H1 (cell line): Measurements from ENCODE around the gene TNP1. TPM values are rescaled to one million over a fixed set of nuclear protein-coding genes. Genes with fewer than 3 reads are reported as not detected.

Experiments
- CTCF ChIA-PET: fragments of 300-600 bp; sonication (Branson Sonifier 250); formaldehyde crosslinking; loops from one replicate; lab custom pipeline; 2021; ENCODE audit not compliant: partially characterized antibody; lab: Charles Lee
- POLR2A ChIA-PET: fragments of 300-600 bp; sonication (Branson Sonifier 250); formaldehyde crosslinking; loops from one replicate; lab custom pipeline; 2021; ENCODE audit warnings: inconsistent platforms; ENCODE audit not compliant: partially characterized antibody; lab: Charles Lee
- DNase-seq, 2 experiments: peaks; one replicate each; pipeline versions ENCODE4 v3.0.0 to v3.0.0-alpha.2; 2010 to 2022; ENCODE audit warnings: low spot score in 2 of 2, low read depth in 1 of 2, mixed read lengths in 1 of 2
- FAIRE-seq: peaks from 2 replicates; lab custom pipeline; 2011; peaks lifted over from hg19 to GRCh38; lab: Jason Lieb, UNC
- H2AFZ ChIP-seq: 2 replicates; pipeline ENCODE4 v1.8.1; 2012; ENCODE audit warnings: low read length, inconsistent platforms
- H2AK5ac ChIP-seq: 2 replicates; pipeline ENCODE4 v1.6.1; 2013; ENCODE audit warnings: low read depth, low read length
- H2BK120ac ChIP-seq: replicated peaks from 2 replicates; pipeline ENCODE3; 2013; ENCODE audit warnings: low read depth, low read length, inconsistent platforms
- H2BK12ac ChIP-seq: 2 replicates; pipeline ENCODE4 v1.6.1; 2013; ENCODE audit warnings: low read depth, low read length
- H2BK15ac ChIP-seq: 2 replicates; pipeline ENCODE4 v1.6.1; 2013; ENCODE audit warnings: low read length
- H2BK20ac ChIP-seq: 2 replicates; pipeline ENCODE4 v1.6.1; 2013; ENCODE audit warnings: low read length
- H2BK5ac ChIP-seq: 2 replicates; pipeline ENCODE4 v1.6.1; 2013; ENCODE audit warnings: low read depth, low read length
- H3K14ac ChIP-seq: 2 replicates; pipeline ENCODE4 v1.6.1; 2013; ENCODE audit warnings: inconsistent platforms; ENCODE audit not compliant: insufficient read length
- H3K18ac ChIP-seq: 2 replicates; pipeline ENCODE4 v1.6.1; 2013; ENCODE audit warnings: low read length; ENCODE audit errors: extremely low read depth
- H3K23ac ChIP-seq: 2 replicates; pipeline ENCODE4 v1.6.1; 2013; ENCODE audit warnings: inconsistent platforms; ENCODE audit not compliant: insufficient read length
- H3K23me2 ChIP-seq: 2 replicates; pipeline ENCODE4 v1.6.1; 2013; ENCODE audit warnings: low read depth, low read length
- H3K27ac ChIP-seq: 2 replicates; pipeline ENCODE4 v1.6.1; 2011; ENCODE audit warnings: low read depth, low read length, inconsistent platforms
- H3K27me3 ChIP-seq, 4 experiments: replicated peaks in 1 of 4; 1 replicate in 1 of 4; 2 replicates in 3 of 4; pipeline versions ENCODE4 v1.6.1 to v1.8.1; 2011 to 2013; ENCODE audit warnings: low read length in 3 of 4, mild to moderate bottlenecking in 3 of 4, inconsistent platforms in 2 of 4, mixed read lengths in 2 of 4, moderate library complexity in 1 of 4; ENCODE audit not compliant: control insufficient read depth in 3 of 4, insufficient read depth in 3 of 4; ENCODE audit errors: extremely low read depth in 1 of 4
- H3K36me3 ChIP-seq, 4 experiments: 2 replicates each; pipeline versions ENCODE4 v1.6.1 to v1.8.1; 2011 to 2013; ENCODE audit warnings: mild to moderate bottlenecking in 4 of 4, low read length in 3 of 4, moderate library complexity in 2 of 4, control low read depth in 1 of 4, inconsistent platforms in 1 of 4; ENCODE audit not compliant: insufficient read depth in 4 of 4, control insufficient read depth in 2 of 4
- H3K4ac ChIP-seq: replicated peaks from 2 replicates; pipeline ENCODE3; 2013; ENCODE audit warnings: low read length, low read depth, mixed read lengths, inconsistent platforms; ENCODE audit not compliant: insufficient read length
- H3K4me1 ChIP-seq, 4 experiments: replicated peaks in 1 of 4; 1 replicate in 1 of 4; 2 replicates in 3 of 4; pipeline versions ENCODE4 v1.6.1 to v1.8.1; 2011 to 2013; ENCODE audit warnings: low read length in 3 of 4, inconsistent platforms in 2 of 4, mixed read lengths in 1 of 4; ENCODE audit not compliant: insufficient read depth in 4 of 4, control insufficient read depth in 3 of 4
- H3K4me2 ChIP-seq, 2 experiments: 2 replicates each; pipeline versions ENCODE4 v1.6.1 to v1.8.1; 2011 to 2013; ENCODE audit warnings: low read depth in 2 of 2, low read length in 2 of 2, control low read depth in 1 of 2, inconsistent platforms in 1 of 2, mild to moderate bottlenecking in 1 of 2; ENCODE audit not compliant: insufficient read depth in 1 of 2
- H3K4me3 ChIP-seq, 4 experiments: fragments of 200-600, 300-600 bp in 1 of 4; sonication (generic), shearing (Covaris generic), sonication (Bioruptor Twin) in 1 of 4; 2 replicates each; pipeline versions ENCODE4 v1.5.1 to v1.8.1; 2011 to 2016; ENCODE audit warnings: low read length in 4 of 4, low read depth in 3 of 4, control low read depth in 2 of 4, inconsistent platforms in 2 of 4, mild to moderate bottlenecking in 2 of 4, mixed read lengths in 1 of 4, moderate library complexity in 1 of 4; ENCODE audit not compliant: insufficient read depth in 2 of 4; ENCODE audit errors: extremely low read depth in 1 of 4
- H3K56ac ChIP-seq: replicated peaks from 2 replicates; pipeline ENCODE3; 2013; ENCODE audit warnings: low read depth, mild to moderate bottlenecking, mixed read lengths, low read length, inconsistent platforms; ENCODE audit not compliant: insufficient read length
- H3K79me1 ChIP-seq: 2 replicates; pipeline ENCODE4 v1.6.1; 2013; ENCODE audit warnings: low read depth, low read length, control low read depth
- H3K79me2 ChIP-seq, 2 experiments: 2 replicates each; pipeline versions ENCODE4 v1.6.1 to v1.8.1; 2012 to 2013; ENCODE audit warnings: low read length in 2 of 2, mild to moderate bottlenecking in 2 of 2, inconsistent platforms in 1 of 2; ENCODE audit not compliant: insufficient read depth in 2 of 2, control insufficient read depth in 1 of 2
- H3K9ac ChIP-seq, 4 experiments: replicated peaks in 1 of 4; 1 replicate in 1 of 4; 2 replicates in 3 of 4; pipeline versions ENCODE4 v1.6.1 to v1.8.1; 2011 to 2013; ENCODE audit warnings: low read depth in 3 of 4, low read length in 3 of 4, control low read depth in 2 of 4, mild to moderate bottlenecking in 2 of 4, moderate library complexity in 2 of 4, inconsistent platforms in 1 of 4; ENCODE audit errors: extremely low read depth in 1 of 4
- H3K9me3 ChIP-seq, 2 experiments: 2 replicates each; pipeline versions ENCODE4 v1.6.1 to v1.8.1; 2012 to 2013; ENCODE audit warnings: mild to moderate bottlenecking in 2 of 2, moderate library complexity in 2 of 2, control low read depth in 1 of 2, inconsistent platforms in 1 of 2, low read depth in 1 of 2, low read length in 1 of 2, mixed read lengths in 1 of 2; ENCODE audit not compliant: insufficient read depth in 2 of 2
- H4K20me1 ChIP-seq, 2 experiments: replicated peaks in 1 of 2; 2 replicates each; pipeline versions ENCODE3 to v1.8.1; 2011 to 2013; ENCODE audit warnings: inconsistent platforms in 2 of 2, low read length in 2 of 2, mild to moderate bottlenecking in 1 of 2; ENCODE audit not compliant: insufficient read depth in 2 of 2, control insufficient read depth in 1 of 2
- H4K5ac ChIP-seq: 2 replicates; pipeline ENCODE4 v1.6.1; 2013; ENCODE audit warnings: low read length, low read depth, mixed read lengths, inconsistent platforms; ENCODE audit not compliant: insufficient read length
- H4K8ac ChIP-seq: 2 replicates; pipeline ENCODE4 v1.8.0; 2013; ENCODE audit warnings: mild to moderate bottlenecking, moderate library complexity, low read length, inconsistent platforms; ENCODE audit not compliant: insufficient read depth; ENCODE audit errors: extremely low read depth
- H4K91ac ChIP-seq: replicated peaks from 2 replicates; pipeline ENCODE3; 2013; ENCODE audit warnings: low read length, mixed read lengths, inconsistent platforms; ENCODE audit not compliant: insufficient read length
- CHD2 ChIP-seq: IDR thresholded peaks from 2 replicates; pipeline ENCODE4 v1.6.1; 2012; ENCODE audit warnings: low read length, improper control_type of control experiment
- CTBP2 ChIP-seq: IDR thresholded peaks from 2 replicates; pipeline ENCODE4 v1.7.0; 2011; ENCODE audit warnings: borderline replicate concordance, mild to moderate bottlenecking, moderate library complexity, mixed read lengths, low read length; ENCODE audit not compliant: insufficient read depth, insufficient read length
- EGR1 ChIP-seq: IDR thresholded peaks from 2 replicates; pipeline ENCODE4 v1.6.1; 2011; ENCODE audit warnings: low read depth, low read length, borderline replicate concordance
- GABPA ChIP-seq: IDR thresholded peaks from 2 replicates; pipeline ENCODE4 v1.6.1; 2011; ENCODE audit warnings: mild to moderate bottlenecking, low read length, moderate library complexity, borderline replicate concordance; ENCODE audit not compliant: insufficient read depth
- KDM5A ChIP-seq: fragments of 200-600 bp; IDR thresholded peaks from 2 replicates; pipeline ENCODE4 v1.7.1; 2012; ENCODE audit warnings: mild to moderate bottlenecking, low read length, inconsistent platforms, mixed read lengths
- RFX5 ChIP-seq: IDR thresholded peaks from 2 replicates; pipeline ENCODE4 v1.6.1; 2011; ENCODE audit warnings: low read depth, low read length, improper control_type of control experiment, borderline replicate concordance
- RXRA ChIP-seq: IDR thresholded peaks from 2 replicates; pipeline ENCODE4 v1.6.1; 2011; ENCODE audit warnings: low read depth, mild to moderate bottlenecking, low read length, moderate library complexity; ENCODE audit not compliant: insufficient read depth
- SP1 ChIP-seq: IDR thresholded peaks from 2 replicates; pipeline ENCODE4 v1.6.1; 2011; ENCODE audit warnings: low read depth, low read length
- SP2 ChIP-seq: IDR thresholded peaks from 2 replicates; pipeline ENCODE4 v1.6.1; 2012; ENCODE audit warnings: mild to moderate bottlenecking, low read length, inconsistent platforms
- SP4 ChIP-seq: IDR thresholded peaks from 2 replicates; pipeline ENCODE4 v1.6.1; 2012; ENCODE audit warnings: low read length, inconsistent platforms
- TAF1 ChIP-seq: IDR thresholded peaks from 2 replicates; pipeline ENCODE4 v1.6.1; 2011; ENCODE audit warnings: mild to moderate bottlenecking, low read depth, low read length
- ZNF274 ChIP-seq: IDR thresholded peaks from 2 replicates; pipeline ENCODE4 v1.7.0; 2012; ENCODE audit warnings: low read length, borderline replicate concordance; ENCODE audit errors: extremely low read depth
- WGBS, 2 experiments: shearing (Covaris generic) in 1 of 2; methylation state at CpG; one replicate each; pipeline versions ENCODE4 v1.1.6 to v1.1.7; 2013 to 2015; ENCODE audit warnings: low lambda C conversion rate in 2 of 2, mixed read lengths in 2 of 2, inconsistent platforms in 1 of 2, low coverage in 1 of 2, missing lambda C conversion rate in 1 of 2; ENCODE audit not compliant: insufficient replicate concordance in 2 of 2, insufficient coverage in 1 of 2, insufficient read length in 1 of 2; ENCODE audit errors: extremely low coverage in 1 of 2, missing lambda C conversion rate in 1 of 2; 5-methylcytosine and 5-hydroxymethylcytosine counted together
- polyA plus RNA-seq, 7 experiments: library from polyadenylated mRNA; depleted of rRNA in 3 of 7; stranded (reverse) in 5 of 7; unstranded in 2 of 7; fragments of >200 nt in 5 of 7; fragments of 200-250 nt in 2 of 7; gene quantifications; 1 replicate in 5 of 7; 2 replicates in 1 of 7; 4 replicates in 1 of 7; pipeline versions ENCODE4 v1.2.1 to v1.2.3, GENCODE V29; 2011 to 2013; ENCODE audit warnings: missing spikeins in 2 of 7, mixed read lengths in 2 of 7
- total RNA-seq: library from RNA; stranded (reverse); fragmentation: NEBNext Ultra II Directional; extraction: Animal tissue kit (Norgen Biotek cat#: 25700); gene quantifications from 2 replicates; pipeline ENCODE4 v1.2.1, GENCODE V29; 2021

The TNP1 gene
- total and polyA plus RNA-seq, 2 of the 8 experiments (the other 6 are each of a cell fraction or from before 2014, with no cell fraction given), result not detected

DNA sequence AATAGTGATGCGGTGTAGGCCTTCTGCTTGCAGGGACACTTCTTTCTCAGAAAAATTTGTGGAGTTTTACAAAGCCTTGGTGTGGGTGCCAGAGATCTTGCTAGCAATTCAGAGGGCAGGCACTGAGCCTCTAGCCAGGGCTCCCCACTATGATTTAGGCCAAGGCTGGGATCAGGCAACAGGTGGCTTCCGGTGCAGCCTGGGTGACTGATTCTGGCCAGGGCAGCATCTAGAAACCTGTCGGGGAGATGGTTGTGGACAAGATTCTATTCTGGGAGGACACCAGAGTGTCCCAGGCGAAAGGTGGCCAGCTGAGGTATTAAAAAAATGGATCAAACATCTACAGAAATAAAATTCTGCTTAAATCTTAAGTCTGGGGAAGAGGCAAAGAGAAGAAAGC lies 21.5 kb upstream of the TNP1 start:
- POLR2A ChIA-PET, result no interaction called here
- H3K23ac ChIP-seq, result no peak overlapping the region
- DNase-seq (no peak), FAIRE-seq (no peak)
- H2BK15ac ChIP-seq, result no peak overlapping the region
- no peak overlapping the region for H4K91ac ChIP-seq
- no peaks in the 10 kb centered on the region for H3K23me2 ChIP-seq
- H2AK5ac ChIP-seq, result no peak overlapping the region
- H2BK20ac ChIP-seq, result no peak overlapping the region
- no peaks in the 10 kb centered on the region for H3K27me3 ChIP-seq
- H3K27ac ChIP-seq, result no peak overlapping the region
- WGBS, 2 experiments, result 70% methylated on average over 4 of the region's 4 CpGs; no CpG with 5 or more reads in 1 of the 2 experiments
- H3K14ac ChIP-seq, result no peak overlapping the region
- H3K4me3 ChIP-seq, result no peak overlapping the region
- H3K9ac ChIP-seq, result no peak overlapping the region
- H3K56ac ChIP-seq, result no peak overlapping the region
- no peak overlapping the region for H2BK120ac ChIP-seq
- no peaks in the 10 kb centered on the region for H3K4me1 ChIP-seq
- no peak overlapping the region for H2AFZ ChIP-seq
- H3K79me2 ChIP-seq, result no peaks in the 10 kb centered on the region
- H3K79me1 ChIP-seq, result no peaks in the 10 kb centered on the region
- no peak overlapping the region for H3K18ac ChIP-seq
- CTCF ChIA-PET, result no interaction called here
- H3K4ac ChIP-seq, result no peak overlapping the region
- no peak overlapping the region for H3K4me2 ChIP-seq
- no peak overlapping the region for H2BK5ac ChIP-seq
- H3K9me3 ChIP-seq, result peaks cover 0 to 6% of the 10 kb centered on the region in 2 experiments; a peak in 1 of 4 replicates
- H4K20me1 ChIP-seq, result no peaks in the 10 kb centered on the region
- H3K36me3 ChIP-seq, result no peaks in the 10 kb centered on the region
- no peak overlapping the region for H4K5ac ChIP-seq
- TF ChIP-seq ZNF274, result no peak
- no peak for TF ChIP-seq RXRA
- TF ChIP-seq KDM5A, result no peak
- no peak for TF ChIP-seq SP1
- TF ChIP-seq SP2, result no peak
- no peak for TF ChIP-seq SP4
- TF ChIP-seq CHD2, result no peak
- no peak for TF ChIP-seq EGR1
- no peak for TF ChIP-seq CTBP2
- TF ChIP-seq RFX5, result no peak
- TF ChIP-seq TAF1, result no peak
- TF ChIP-seq GABPA, result no peak
- no peak overlapping the region for H4K8ac ChIP-seq
- no peak overlapping the region for H2BK12ac ChIP-seq
